SIG-M5 (cell line): ENCODE results near the gene CCDC57.
A peak's percentile ranks its signal among the peaks of the same experiment; 100 is the strongest.

Source experiments
- DNase-seq: peaks from one replicate; lab custom pipeline; 2025; lab: John Stamatoyannopoulos, UW

The CCDC57 gene

GRCh38 chr17:82246040-82246364 is 33.4 kb upstream of the CCDC57 start:
- no peak for DNase-seq

DNA sequence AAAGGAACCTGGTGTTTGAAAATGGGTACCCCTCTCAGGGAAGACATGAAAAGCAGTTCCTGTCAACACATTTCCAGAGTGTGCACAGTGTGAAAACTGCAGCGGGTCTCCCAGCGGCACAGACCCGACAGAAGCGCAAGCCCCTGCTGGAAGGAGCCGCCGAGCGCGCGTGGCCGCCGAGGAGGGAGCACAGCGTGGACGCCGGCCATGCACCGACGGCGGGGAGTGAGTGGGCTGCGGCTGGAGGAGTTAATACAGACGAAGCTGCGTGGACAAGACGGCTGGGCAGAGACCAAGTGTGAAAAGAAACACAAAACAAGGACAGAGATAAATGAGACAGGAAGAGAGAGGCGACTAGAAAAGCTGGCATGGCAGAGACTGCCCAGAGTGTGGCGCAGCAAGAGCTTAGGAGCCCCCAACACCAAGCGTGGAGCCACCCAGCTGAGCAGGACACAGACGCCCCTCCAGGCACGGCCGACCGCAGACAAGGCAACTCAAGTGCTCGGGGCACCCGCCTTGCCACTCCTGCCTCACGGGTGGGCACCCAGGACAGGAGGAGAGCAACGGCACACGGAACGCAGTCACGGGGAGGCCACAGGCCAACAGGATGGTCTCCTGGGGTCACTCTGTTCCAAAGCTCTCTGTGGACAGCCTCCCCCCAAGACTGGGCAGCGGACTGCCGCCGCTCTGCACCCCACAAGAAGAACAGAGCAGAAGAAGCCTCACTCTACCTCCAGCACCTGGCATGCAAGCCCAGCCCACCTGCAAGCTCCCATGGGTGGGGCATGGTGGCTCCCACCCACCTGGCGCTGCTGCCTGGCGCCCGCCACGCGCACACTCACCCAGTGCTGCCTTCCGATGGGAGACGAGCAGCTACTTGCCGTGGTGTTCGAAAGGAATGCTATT is 32.7 kb upstream of the CCDC57 start:
- no peak for DNase-seq

DNA sequence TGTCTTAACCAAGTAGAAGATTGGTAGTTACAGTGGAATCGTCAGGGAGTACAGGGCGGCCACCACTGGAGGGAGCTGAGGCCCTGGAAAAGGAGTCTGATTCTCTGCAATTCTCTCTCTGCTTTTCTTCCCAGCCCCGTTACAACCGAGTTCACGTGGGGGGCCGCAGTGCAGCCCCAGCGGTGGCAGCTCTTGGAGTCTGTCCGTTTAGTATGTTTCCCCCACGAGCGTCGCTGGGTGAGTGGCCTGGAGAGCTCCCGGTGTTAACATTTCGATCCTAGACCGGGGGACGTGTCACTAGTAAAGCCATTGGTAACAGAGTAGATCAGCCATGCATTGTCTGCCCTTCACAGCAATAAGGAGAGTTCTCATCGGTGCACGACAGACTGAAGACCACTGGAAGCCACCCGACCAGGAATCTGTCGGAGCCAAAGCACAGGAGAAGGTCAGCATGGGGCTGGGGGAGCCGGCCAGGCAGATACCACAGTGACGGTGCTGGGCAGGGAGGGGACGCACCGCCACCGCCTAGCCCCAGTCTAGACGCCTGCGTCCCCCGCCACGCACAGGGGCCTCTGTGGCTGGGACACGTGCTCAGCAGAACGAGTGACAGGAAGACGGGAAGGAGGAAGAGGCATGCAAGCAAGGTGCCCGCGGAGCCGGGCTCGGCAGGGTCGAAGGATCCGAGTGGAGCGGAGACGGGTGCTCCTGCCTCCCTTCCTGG is 31.9 kb upstream of the CCDC57 start:
- DNase-seq = no peak

DNA sequence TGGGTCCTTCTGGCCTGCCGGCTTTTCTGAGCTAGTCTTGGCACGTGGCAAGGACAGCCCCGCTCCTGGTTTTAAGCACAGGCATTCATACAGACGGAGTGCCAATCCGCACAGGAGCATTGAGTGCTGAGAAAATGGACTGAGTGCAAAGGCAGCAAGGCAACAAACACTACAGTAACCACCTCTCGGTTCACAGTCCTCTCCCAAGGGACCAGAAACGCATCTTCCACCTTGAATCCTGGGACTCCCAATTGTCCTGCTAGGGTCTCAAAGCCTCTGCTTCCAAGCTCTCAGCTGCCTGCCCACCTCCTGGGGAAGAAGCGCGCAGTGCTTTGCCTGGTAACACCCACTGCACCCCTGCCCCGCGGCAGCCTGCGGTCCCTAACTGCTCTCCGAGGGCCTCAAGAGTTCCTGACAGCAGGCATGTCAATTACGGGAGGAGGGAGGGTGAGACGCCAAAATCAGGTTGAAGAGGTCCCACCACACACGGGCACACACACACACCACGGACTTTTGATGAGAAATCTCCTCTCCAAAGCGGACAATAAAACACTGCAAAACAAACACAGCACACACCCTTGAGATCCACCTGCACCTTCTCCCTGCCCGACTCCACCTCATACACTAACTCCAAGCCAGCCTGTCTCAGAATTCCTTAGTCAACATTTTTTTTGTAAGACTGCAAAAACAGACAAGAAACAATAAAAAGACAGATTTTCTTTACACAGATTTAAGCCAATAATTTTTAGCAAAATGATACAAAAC is 31.2 kb upstream of the CCDC57 start:
- no peak for DNase-seq

DNA sequence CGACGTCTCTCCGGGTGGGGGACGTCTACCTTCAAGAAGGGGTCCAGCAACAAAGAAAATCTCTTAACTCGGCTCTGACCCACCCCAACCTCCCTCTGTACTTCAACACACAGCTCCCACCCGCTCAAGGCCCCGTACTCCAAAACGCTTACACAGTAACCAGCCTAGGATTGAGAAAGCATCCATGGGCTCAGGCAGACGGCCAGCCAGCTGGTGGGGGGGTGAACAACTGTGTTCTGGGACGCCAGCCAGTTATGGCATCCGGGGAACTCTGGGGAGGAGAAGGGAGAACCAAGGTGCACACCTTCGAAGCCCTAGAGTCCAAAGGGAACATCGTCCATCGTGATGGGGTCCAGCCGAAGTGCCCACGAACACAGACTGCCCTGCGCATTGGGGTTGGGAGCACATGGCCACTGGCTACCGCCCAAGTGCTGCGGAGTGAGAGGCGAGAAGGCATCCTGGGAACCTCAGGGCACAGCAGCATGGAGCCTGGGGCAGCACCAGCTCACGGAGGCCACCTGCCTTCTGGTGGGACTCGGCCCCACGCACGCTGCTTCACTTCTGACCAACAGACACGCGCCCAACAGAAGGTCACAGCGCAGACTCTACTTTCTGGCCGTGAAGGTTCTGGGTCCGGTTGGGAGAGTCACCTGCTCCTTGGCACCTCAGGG is 30.5 kb upstream of the CCDC57 start:
- no peak for DNase-seq

- no peak for DNase-seq
Measured at GRCh38 chr17:82242698-82242976, 30.0 kb upstream of the CCDC57 start.

DNA sequence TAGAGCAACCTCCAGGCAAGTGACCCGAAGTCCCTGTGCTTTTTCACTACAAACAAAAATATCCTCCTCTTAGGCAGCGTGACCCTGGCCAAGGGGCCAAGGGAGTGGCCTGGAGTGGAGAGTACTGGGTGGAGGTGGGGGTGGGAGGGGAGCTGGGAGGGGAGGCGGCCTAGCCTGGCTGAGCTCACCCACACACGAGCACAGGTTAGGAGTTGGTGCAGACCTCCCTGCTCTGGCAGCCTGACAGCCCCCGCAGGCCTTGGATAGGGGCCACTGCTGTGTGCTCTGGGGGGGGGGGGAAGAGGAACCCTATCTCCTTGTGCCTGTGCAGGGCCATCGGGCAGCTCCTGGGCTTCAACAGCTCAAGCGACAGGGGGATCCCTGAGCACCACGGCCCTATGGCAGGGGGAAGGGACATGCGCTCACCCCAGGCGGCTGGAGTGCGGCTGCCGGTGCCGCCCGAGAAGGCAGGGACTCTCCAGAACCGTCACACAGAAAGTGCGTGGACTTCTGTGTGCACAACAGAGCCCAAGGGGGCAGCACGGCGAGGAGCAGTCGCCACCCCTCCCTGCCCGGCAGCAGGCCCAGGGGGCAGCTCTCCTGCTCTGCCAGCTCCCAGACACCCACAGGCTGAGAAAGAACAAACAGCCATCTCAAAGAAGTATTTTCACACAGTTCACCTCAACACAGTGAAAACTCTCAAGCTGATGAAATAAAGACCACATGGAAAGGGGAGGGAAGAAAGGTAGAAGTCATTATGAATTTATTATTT is 29.5 kb upstream of the CCDC57 start:
- DNase-seq = no peak

DNA sequence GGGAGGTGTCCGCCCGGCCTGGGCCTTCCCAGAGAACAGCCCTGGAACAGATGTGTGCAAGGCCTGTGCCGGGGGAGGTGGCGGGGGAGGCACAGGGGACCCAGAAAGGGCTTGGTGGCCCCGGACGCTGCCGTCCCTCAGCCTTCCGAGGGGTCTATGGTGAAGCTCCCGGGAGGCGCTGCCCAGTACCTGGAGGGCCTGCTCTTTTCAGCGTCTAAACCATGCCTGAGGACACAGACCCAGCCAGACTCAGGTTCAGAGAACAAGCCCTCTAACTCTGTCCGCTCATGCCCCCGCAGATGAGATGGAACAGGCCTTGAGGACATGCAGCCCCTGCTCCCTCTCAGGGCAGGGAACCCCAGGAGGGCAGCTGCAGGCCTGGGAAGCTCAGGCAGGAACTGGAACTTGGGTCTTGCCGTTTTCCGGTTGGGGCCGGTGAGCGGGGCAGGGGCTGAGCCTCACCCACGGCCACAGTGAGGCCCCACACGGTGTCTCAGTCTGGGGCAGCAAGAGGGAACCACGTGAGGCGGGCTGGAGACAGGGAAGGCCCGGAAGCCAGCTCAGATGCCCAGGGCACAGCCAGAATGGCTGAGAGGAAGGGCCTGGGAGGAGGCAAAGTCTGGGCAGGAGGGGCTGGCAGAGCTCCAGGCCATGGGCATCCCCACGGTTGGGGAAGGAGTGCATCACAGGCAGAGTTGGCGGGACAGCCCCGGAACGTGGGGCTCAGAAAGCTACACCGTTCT is 28.7 kb upstream of the CCDC57 start:
- DNase-seq = no peak

DNA sequence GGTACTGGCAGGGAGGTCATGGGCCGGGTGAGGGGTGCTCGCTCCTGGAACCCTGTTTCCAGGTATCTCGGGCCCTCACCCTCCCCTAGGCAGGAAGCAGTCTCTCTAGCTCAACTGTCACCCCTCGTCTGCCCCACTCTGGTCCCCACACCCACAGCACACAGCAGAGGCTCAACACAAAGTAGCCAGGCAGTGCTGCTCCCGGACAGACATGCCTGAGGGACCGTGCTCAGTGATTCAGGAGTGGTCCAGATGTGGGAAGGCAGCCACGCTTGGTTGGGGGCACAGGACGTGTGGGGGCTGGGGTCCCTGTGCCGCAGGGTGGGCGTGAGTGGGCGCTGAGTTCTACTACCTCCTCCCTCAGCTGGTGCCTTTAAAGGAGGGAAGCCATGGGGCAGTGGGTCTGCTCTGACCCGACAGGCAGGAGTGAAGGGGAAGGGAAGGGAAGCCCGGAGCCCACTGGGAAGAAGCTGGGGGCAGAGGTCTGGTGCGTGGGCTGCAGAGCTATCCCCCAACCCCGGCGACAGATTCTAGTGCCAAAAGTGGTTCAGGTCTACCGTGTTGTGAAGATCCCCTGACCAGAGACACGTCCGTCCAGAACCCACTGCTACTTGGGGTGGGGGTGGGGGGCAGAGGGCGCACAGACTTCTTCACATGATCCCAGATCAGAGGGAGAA is 28.0 kb upstream of the CCDC57 start:
- DNase-seq = no peak

GRCh38 chr17:82239926-82240505 is 27.4 kb upstream of the CCDC57 start:
- no peak for DNase-seq

DNA sequence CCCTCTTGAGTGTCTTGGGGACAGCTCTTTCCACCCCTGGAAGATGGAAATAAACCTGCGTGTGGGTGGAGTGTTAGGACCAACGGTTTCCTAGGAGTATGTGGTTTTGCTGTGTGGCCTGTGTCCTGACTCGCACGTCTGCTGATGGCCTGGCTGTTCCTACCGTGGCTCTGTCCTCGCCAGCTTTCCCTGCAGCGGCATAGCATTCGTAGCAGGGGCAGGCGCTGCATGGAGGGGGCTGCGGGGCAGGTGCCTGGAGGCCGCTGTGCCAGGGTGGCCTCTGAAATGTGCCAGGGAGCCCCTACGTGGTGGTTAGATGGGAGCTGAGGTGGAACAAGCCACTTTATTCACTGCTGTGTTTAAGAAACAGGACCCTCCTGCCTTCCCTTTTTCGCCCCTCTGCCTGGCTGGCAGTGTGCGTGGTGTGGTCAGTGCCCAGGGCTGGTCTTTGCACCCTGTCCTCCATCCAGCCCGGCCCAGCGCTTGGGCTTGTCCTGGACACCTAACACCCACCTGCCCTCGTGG is 26.8 kb upstream of the CCDC57 start:
- DNase-seq = no peak

- peak; percentile 50 for DNase-seq
Measured at GRCh38 chr17:82238472-82239201, 26.0 kb upstream of the CCDC57 start.

DNA sequence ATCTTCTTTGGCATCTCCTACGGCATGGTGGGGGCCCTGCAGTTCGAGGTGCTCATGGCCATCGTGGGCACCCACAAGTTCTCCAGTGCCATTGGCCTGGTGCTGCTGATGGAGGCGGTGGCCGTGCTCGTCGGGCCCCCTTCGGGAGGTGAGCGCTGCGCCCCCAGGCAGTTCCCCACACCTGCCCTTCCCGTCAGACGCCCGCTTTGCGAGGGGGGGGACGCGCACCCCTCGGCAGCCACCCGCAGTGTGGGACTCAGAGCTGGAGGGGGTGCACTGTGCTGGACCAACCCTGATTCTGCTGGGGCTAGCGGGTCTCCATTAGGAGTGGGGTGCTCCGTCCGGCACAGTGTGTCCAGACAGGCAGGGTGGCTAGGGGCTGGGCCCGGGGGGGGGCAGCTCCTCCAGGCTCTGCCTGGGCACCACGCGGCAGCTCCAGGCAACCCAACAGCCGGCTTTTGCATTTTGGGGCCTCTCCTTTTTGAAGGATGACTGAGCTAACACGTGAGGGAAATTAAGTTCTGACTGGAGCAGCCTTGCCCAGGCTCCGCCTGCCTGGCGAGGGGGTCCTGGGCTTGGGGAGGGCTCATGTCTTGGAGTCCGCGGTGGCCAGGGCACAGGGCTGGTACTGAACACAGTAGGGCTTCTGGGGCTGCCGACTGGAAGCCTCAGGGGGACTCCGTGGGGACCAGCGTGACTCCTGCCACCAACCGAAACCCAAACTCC is 25.3 kb upstream of the CCDC57 start:
- no peak for DNase-seq

DNA sequence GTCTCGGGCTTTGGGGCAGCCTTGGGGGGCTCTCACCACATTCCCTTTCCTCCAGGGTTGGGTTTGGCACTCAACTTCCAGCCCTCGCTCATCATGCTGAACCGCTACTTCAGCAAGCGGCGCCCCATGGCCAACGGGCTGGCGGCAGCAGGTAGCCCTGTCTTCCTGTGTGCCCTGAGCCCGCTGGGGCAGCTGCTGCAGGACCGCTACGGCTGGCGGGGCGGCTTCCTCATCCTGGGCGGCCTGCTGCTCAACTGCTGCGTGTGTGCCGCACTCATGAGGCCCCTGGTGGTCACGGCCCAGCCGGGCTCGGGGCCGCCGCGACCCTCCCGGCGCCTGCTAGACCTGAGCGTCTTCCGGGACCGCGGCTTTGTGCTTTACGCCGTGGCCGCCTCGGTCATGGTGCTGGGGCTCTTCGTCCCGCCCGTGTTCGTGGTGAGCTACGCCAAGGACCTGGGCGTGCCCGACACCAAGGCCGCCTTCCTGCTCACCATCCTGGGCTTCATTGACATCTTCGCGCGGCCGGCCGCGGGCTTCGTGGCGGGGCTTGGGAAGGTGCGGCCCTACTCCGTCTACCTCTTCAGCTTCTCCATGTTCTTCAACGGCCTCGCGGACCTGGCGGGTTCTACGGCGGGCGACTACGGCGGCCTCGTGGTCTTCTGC is 24.6 kb upstream of the CCDC57 start:
- DNase-seq = no peak

- no peak for DNase-seq
Measured at GRCh38 chr17:82236142-82236971, 23.7 kb upstream of the CCDC57 start.

- DNase-seq = no peak
Measured at GRCh38 chr17:82235775-82236141, 23.1 kb upstream of the CCDC57 start.
